ENCODE results near the gene OR4D1.

The OR4D1 gene

DNA sequence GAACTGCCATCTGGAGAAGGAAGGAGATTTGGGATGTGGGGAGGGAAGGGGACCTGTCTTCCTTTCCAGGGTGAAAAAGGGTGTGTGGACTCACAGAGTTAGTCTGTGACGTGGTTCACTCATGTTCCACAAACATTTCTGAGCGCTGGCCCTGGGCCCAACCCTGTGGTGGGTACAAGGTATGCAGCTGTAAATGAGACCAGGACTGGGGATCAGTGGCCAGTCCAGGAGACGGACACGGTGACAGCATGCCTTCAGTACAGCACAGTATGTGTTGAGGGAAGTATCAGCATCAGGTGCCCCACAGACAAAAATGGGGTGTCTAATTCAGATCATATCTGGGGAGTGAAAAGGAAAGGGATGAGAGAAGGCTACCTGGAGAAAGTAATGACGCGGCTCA is 38.9 kb downstream of the OR4D1 start:
- intact Hi-C loops (cut with DNase I; ENCODE audit: low total_unique reads): no loop called here
- no peak for DNase-seq
- Histone ChIP-seq H3K27ac (no peak overlapping the region), H3K27me3 (peaks cover 0 to 47% of the 10 kb centered on the region in 2 donors), H3K9me3 (no peaks in the 10 kb centered on the region), H3K4me3 (no peak overlapping the region), H3K36me3 (no peaks in the 10 kb centered on the region), H3K4me1 (peaks cover 0 to 6% (median 0%) of the 10 kb centered on the region in 4 donors)
- no peak for TF ChIP-seq CTCF (IDR thresholded peaks at IDR 0.05)

- H3K9me3 ChIP-seq: no peaks in the 10 kb centered on the region
- peaks cover 0 to 53% of the 10 kb centered on the region in 2 donors for H3K27me3 ChIP-seq
- no peaks in the 10 kb centered on the region for H3K36me3 ChIP-seq
- intact Hi-C loops (cut with DNase I; ENCODE audit: low total_unique reads): no loop called here
- no peak for TF ChIP-seq CTCF (IDR thresholded peaks at IDR 0.05)
- H3K4me1 ChIP-seq: peaks cover 0 to 6% (median 0%) of the 10 kb centered on the region in 4 donors
- H3K27ac ChIP-seq: no peak overlapping the region
- no peak overlapping the region for H3K4me3 ChIP-seq
- no peak for DNase-seq
Measured at GRCh38 chr17:58187675-58188074, 39.5 kb downstream of the OR4D1 start.

DNA sequence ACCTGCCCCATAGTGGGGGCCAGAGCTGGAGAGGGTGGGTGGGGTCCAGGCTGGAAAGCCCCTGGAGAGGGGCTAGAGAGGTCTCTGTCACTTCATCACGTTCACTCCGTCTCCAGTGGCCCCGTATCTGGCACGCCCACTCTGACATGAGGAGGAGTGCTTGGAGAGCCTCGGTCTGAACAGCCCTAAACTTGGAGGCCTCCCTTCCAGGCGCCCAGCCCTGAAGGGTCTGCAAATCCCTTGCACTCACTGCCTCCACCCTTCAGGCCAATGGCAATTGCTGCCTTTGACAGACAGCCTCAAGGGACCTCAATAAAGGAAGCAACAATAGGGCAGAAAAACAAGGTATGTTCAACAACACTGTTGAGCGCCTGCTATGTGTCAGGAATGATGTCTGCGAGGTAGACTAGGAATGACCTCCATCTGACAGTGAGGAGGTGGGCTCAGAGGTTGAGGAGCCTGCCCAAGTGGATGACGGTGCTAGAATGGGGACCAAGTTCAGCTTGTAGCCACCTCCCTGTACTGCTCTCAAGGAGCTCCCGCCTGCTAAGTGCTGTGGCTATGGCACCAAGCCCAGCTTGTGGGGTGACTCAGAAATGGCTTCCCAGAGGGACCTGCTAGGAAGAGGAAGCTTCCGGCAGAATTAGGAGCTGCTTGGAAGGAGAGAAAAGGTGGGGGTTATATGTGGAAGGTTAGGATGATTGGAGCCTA is 41.4 kb downstream of the OR4D1 start:
- no peaks in the 10 kb centered on the region for H3K9me3 ChIP-seq
- DNase-seq: peak in 1 of 2 donors; percentile 29

DNA sequence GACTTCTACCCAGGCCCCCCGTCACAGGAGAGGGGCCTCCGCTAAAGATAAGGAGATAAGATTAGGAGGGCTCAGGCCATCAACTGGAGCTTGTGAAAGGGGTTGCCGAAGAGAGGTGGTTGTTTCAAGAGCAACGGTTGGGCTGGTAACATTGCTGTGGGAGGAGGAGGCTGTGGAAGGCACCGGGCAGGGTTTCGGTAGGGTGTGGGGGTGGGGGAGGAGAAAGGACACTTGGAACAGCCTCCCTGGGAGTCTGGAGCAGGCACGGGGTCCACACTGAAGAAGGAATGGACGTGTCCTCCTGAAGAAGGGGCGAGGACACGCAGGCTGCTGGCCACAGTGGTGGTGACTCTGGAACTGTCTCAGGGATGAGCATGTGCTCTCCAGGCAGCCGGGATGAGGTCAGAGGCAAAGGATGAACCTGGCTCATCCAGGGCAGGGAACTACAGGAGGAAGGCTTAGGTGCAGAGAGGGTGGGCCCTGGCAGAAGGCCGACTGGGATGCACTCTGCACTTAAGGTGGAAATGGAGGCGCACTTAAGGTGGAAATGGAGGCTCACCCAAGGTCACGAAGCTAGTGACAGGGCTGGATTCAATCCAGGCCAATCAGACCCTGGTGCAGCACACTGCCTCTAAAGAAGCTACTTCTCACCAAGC is 43.2 kb downstream of the OR4D1 start:
- H3K27ac ChIP-seq: no peak overlapping the region
- no peaks in the 10 kb centered on the region for H3K9me3 ChIP-seq
- TF ChIP-seq CTCF (IDR thresholded peaks at IDR 0.05): no peak
- no peaks in the 10 kb centered on the region for H3K36me3 ChIP-seq
- no peak overlapping the region for H3K4me3 ChIP-seq
- H3K27me3 ChIP-seq: peaks cover 0 to 63% of the 10 kb centered on the region in 2 donors
- intact Hi-C loops (cut with DNase I; ENCODE audit: low total_unique reads): no loop called here
- peaks cover 0 to 6% (median 0%) of the 10 kb centered on the region in 4 donors for H3K4me1 ChIP-seq
- no peak for DNase-seq

More for the DNA sequence above, 41.4 kb downstream of the OR4D1 start:
- no peaks in the 10 kb centered on the region for H3K36me3 ChIP-seq
- intact Hi-C loops (cut with DNase I; ENCODE audit: low total_unique reads): no loop called here
- no peak overlapping the region for H3K27ac ChIP-seq
- TF ChIP-seq CTCF (IDR thresholded peaks at IDR 0.05): no peak
- H3K27me3 ChIP-seq: peaks cover 0 to 64% of the 10 kb centered on the region in 2 donors
- H3K4me1 ChIP-seq: peaks cover 0 to 6% (median 0%) of the 10 kb centered on the region in 4 donors
- H3K4me3 ChIP-seq: no peak overlapping the region

DNA sequence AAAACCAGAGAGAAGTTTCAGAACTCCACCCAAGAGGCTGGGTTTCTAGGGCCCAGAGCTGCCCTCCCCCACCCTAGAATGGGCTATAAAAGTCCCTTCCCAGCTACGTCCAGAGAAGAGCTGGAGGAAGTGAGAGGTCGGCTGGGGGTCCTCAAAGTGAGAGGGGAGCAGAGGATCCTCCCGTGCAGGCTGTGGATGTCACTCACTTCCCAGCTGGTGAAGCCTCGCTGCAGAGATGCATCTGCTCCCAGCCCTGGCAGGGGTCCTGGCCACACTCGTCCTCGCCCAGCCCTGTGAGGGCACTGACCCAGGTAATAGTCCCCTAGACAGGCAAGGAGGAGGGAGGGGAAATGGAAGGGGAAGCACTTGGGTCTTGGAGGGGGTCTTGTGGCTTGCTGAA is 44.4 kb downstream of the OR4D1 start, which contains the start of gene EPX:
TSS of gene EPX (plus strand) at position 115 of the 400 bp plus-strand sequence. CDS start at position 236, 121 bp downstream.
- H3K9me3 ChIP-seq: no peaks in the 10 kb centered on the region
- peaks cover 0 to 6% (median 0%) of the 10 kb centered on the region in 4 donors for H3K4me1 ChIP-seq
- DNase-seq: no peak
- TF ChIP-seq CTCF (IDR thresholded peaks at IDR 0.05): no peak
- H3K36me3 ChIP-seq: no peaks in the 10 kb centered on the region
- intact Hi-C loops (cut with DNase I; ENCODE audit: low total_unique reads): no loop called here
- no peak within 1 kb of the TSS for H3K27ac ChIP-seq
- no peak within 1 kb of the TSS for H3K4me3 ChIP-seq
- H3K27me3 ChIP-seq: peaks cover 0 to 61% of the 10 kb centered on the region in 2 donors

Data from tibial artery (tissue), 4 donors.